Ovary (tissue), 9 donors: ENCODE data around the gene SKP1. TPM values are rescaled to one million over a fixed set of nuclear protein-coding genes. Genes with fewer than 3 reads are reported as not detected.

Experiments
- DNase-seq, 5 donors: peaks; one replicate each; pipeline ENCODE4 v3.0.0-alpha.2; 2019 to 2020
- H3K27ac ChIP-seq, 2 donors: fragments of 200-600 bp; one replicate each; pipeline versions ENCODE4 v1.5.1 to v1.8.0; 2019 to 2022
- H3K27me3 ChIP-seq: fragments of 200-600 bp; one replicate; pipeline ENCODE4 v1.8.0; 2022
- H3K36me3 ChIP-seq: fragments of 200-600 bp; sonication (generic); one replicate; pipeline ENCODE4 v1.5.1; 2019
- H3K4me1 ChIP-seq: one replicate; pipeline ENCODE4 v1.8.1; 2013; ENCODE audit warnings: mild to moderate bottlenecking, moderate library complexity; ENCODE audit not compliant: insufficient read depth
- H3K4me3 ChIP-seq: fragments of 200-600 bp; sonication (generic); one replicate; pipeline ENCODE4 v1.5.1; 2017
- H3K9me3 ChIP-seq, 2 donors: fragments of 200-600 bp in 1 of 2; sonication (generic) in 1 of 2; one replicate each; pipeline versions ENCODE4 v1.5.1 to v1.8.1; 2013 to 2019; ENCODE audit warnings: mild to moderate bottlenecking in 1 of 2, moderate library complexity in 1 of 2
- EP300 ChIP-seq: sonication (generic); formaldehyde crosslinking; IDR thresholded peaks from one replicate; pipeline ENCODE4 v1.6.1; 2017; ENCODE audit warnings: antibody characterized with exemption
- POLR2A ChIP-seq: fragments of 450-650 bp; IDR thresholded peaks from one replicate; pipeline ENCODE4 v1.6.1; 2017; ENCODE audit warnings: antibody characterized with exemption, mild to moderate bottlenecking, moderate library complexity
- WGBS, 3 donors: extraction: QIAGEN DNeasy Blood & Tissue Kit in 1 of 3; methylation state at CpG; one replicate each; pipeline versions ENCODE4 v1.1.5 to v1.1.7; 2013 to 2017; 5-methylcytosine and 5-hydroxymethylcytosine counted together
- intact Hi-C, 4 donors: fragments of 100-400 bp; cut with DNase I; formaldehyde crosslinking; loops; one replicate each; pipeline versions ENCODE4 v1.11.0 to v1.15.1; 2022 to 2023
- polyA plus RNA-seq, 2 donors: library from polyadenylated mRNA; stranded (reverse); fragments of 200-250 nt in 1 of 2; fragments of 350-450 nt in 1 of 2; fragmentation: Illumina TruSeq in 1 of 2; extraction: RNeasy Lipid Tissue Mini Kit (QIAGEN cat#74804) in 1 of 2; gene quantifications; one replicate each; pipeline ENCODE4 v1.2.3, GENCODE V29; 2013 to 2014
- total RNA-seq, 7 donors: library from RNA; depleted of rRNA in 2 of 7; stranded (reverse); fragments of >200 nt in 2 of 7; fragmentation: NEBNext Ultra II Directional in 3 of 7; extraction: Animal tissue kit (Norgen Biotek cat#: 25700) in 3 of 7; gene quantifications; one replicate each; pipeline versions ENCODE4 v1.1.0 to v1.2.4, GENCODE V29; 2016 to 2023
- TF ChIP-seq, protein P1 (sequence below), 3 donors: fragments of 450-650 bp in 2 of 3; fragments of 200-600 bp in 1 of 3; IDR thresholded peaks; one replicate each; pipeline versions ENCODE4 v1.5.1 to v1.8.0; 2016 to 2022; ENCODE audit warnings: antibody characterized with exemption in 3 of 3, mild to moderate bottlenecking in 1 of 3
- donor health status: DM: no; HTN: no; CAD: no; lungs with moderate emphysema.
- donor health status: DM: no; HTN: no; CAD: no.
- donor health status: Bipolar disorder and iron deficiency.
- donor health status: DM: yes; HTN: yes; CAD: no.
- donor health status: DM: no; HTN: no; CAD: no.
- donor health status: DM: yes; HTN: yes; CAD: no.

SKP1 gene
- total and polyA plus RNA-seq, 9 donors, result 263 to 1,077 (median 388) TPM

- no peaks in the 10 kb centered on the region for H3K36me3 ChIP-seq
- DNase-seq, result no peak
- TF ChIP-seq, protein P1, sequence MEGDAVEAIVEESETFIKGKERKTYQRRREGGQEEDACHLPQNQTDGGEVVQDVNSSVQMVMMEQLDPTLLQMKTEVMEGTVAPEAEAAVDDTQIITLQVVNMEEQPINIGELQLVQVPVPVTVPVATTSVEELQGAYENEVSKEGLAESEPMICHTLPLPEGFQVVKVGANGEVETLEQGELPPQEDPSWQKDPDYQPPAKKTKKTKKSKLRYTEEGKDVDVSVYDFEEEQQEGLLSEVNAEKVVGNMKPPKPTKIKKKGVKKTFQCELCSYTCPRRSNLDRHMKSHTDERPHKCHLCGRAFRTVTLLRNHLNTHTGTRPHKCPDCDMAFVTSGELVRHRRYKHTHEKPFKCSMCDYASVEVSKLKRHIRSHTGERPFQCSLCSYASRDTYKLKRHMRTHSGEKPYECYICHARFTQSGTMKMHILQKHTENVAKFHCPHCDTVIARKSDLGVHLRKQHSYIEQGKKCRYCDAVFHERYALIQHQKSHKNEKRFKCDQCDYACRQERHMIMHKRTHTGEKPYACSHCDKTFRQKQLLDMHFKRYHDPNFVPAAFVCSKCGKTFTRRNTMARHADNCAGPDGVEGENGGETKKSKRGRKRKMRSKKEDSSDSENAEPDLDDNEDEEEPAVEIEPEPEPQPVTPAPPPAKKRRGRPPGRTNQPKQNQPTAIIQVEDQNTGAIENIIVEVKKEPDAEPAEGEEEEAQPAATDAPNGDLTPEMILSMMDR (IDR thresholded peaks at IDR 0.05), result no peak
- H3K27ac ChIP-seq, result no peak overlapping the region
- intact Hi-C loops, result no loop called here
- no peaks in the 10 kb centered on the region for H3K27me3 ChIP-seq
- H3K4me3 ChIP-seq, result no peak overlapping the region
- H3K9me3 ChIP-seq, result no peaks in the 10 kb centered on the region
- no peaks in the 10 kb centered on the region for H3K4me1 ChIP-seq
- WGBS, 3 donors, result 66 to 82% (median 72%) methylated on average over 5 of the region's 5 CpGs
Observed at GRCh38 chr5:134195666-134196065, 18.9 kb upstream of the SKP1 start.

GRCh38 chr5:134189031-134189430 lies 12.3 kb upstream of the SKP1 start:
- H3K27me3 ChIP-seq, result no peaks in the 10 kb centered on the region
- no peak overlapping the region for H3K27ac ChIP-seq
- WGBS, 3 donors, result 72 to 82% (median 75%) methylated on average over 3 of the region's 3 CpGs

DNA sequence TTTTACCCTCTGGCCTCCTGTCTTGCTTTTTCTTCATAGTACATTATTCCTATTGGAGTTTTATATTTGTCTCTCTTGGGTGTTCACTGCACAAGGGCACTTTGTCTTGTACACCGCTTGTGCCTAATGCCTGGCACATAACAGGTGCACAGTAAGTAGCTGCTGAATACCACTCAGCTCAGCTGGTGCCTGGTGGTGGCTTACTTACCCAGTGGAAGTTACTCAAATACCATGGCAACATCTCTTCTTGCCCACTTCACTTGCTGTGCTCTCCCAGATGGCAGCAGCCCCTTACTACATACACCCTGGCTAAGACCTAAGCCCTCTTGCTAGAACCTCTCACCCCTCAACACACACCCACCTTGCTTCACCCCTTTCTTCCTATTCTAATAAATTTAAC lies 11.3 kb upstream of the SKP1 start:
- no peak for DNase-seq
- Histone ChIP-seq H3K4me3 (no peak overlapping the region), H3K4me1 (no peaks in the 10 kb centered on the region), H3K27ac (no peak overlapping the region), H3K36me3 (no peaks in the 10 kb centered on the region), H3K9me3 (no peaks in the 10 kb centered on the region), H3K27me3 (no peaks in the 10 kb centered on the region)
- WGBS, 3 donors, result 78 to 89% (median 83%) methylated on average over 1 of the region's 1 CpG
- intact Hi-C loops, result loop anchor here in 2 of 4 donors (5.0 to 10.0 kb wide), 2 partner anchors 99 to 397 kb away; no protein-coding TSS in a partner anchor
- TF ChIP-seq, protein P1 (IDR thresholded peaks at IDR 0.05), result no peak
- TF ChIP-seq POLR2A, result no peak
- TF ChIP-seq EP300, result no peak

More at GRCh38 chr5:134189031-134189430, 12.3 kb upstream of the SKP1 start:
- intact Hi-C loops, result loop anchor here in 2 of 4 donors (5.0 to 10.0 kb wide), 2 partner anchors 98 to 396 kb away; no protein-coding TSS in a partner anchor
- Histone ChIP-seq H3K4me3 (no peak overlapping the region), H3K36me3 (no peaks in the 10 kb centered on the region), H3K4me1 (no peaks in the 10 kb centered on the region), H3K9me3 (no peaks in the 10 kb centered on the region)
- DNase-seq, result no peak
- TF ChIP-seq POLR2A (no peak), EP300 (no peak)
- TF ChIP-seq, protein P1 (IDR thresholded peaks at IDR 0.05), result no peak

DNA sequence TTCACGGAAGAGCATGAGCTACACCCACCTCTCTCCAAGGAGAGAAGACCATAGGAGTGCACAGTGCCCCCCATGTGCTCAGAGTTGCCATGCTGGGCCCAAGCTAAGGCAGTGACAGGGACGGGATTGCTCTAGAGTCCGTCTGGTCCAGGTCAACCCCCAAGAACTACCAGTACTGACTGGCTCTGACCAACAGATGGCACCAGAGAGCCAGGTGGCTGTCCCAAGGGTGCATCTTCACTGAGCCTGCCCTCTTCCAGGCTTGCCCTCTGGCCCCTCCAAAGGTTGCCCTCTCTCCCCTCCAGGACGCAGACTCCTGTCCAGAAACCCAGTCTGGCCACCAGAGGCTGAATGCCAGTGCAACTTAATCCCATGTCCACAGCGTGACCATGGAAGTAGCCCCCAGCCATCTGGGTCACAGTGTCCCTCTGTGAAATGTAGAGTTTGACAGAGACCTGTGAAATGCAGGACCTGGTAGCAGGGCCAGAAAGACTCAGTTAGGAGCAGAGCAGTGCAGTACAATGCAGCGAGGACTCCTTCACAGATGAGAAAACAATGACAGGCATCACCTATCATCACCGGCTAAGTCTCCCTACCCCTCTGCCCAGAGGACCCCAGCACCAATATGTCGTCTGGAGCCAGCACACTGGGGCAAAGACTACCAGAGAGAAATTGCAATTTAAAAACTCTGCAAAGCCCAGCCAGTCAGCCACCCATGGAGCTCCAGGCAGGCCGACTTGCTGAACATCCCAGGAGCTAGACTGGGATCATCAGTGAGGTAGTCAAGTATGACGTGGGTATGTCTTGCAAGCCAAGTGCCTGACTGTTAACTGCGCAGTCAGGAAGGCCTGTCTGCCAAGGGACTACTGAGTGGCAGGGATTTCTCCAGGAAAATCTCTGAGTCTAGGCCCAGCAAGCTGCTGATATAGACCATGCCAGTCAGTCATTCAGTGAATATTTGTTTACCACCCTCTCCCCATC lies 7.7 kb upstream of the SKP1 start:
- Histone ChIP-seq H3K27ac (no peak overlapping the region), H3K27me3 (no peaks in the 10 kb centered on the region), H3K4me3 (no peak overlapping the region), H3K36me3 (no peaks in the 10 kb centered on the region), H3K4me1 (no peaks in the 10 kb centered on the region), H3K9me3 (no peaks in the 10 kb centered on the region)
- TF ChIP-seq EP300, result no peak
- no peak for TF ChIP-seq POLR2A
- TF ChIP-seq, protein P1 (IDR thresholded peaks at IDR 0.05), result peak; percentile 72 to 79 (median 77)
- peak; percentile 62 to 76 (median 73) for DNase-seq
- 58 to 61% (median 60%) methylated on average over 11 of the region's 11 CpGs for WGBS, 3 donors
- intact Hi-C loops, result loop anchor here in 3 of 4 donors (2.0 to 10.0 kb wide), 3 partner anchors 103 to 400 kb away; no protein-coding TSS in a partner anchor
